Right hindlimb (tissue), 1 donor: Measurements from ENCODE around the gene NUP85.
"Not testable (repeated sequence)": the region's sequence is repeated elsewhere in the genome, so short reads cannot be mapped to it uniquely, and the experiment has no call there.

ENCODE experiments used
- DNase-seq: peaks from one replicate; pipeline ENCODE4 v3.0.0-alpha.2; 2018

NUP85 gene

GRCh38 chr17:75269844-75270217 lies 64.4 kb downstream of the NUP85 start:
- DNase-seq = no peak

- peak; percentile 77 for DNase-seq
These were observed 64.9 kb downstream of the NUP85 start for GRCh38 chr17:75270218-75270965.

- no peak for DNase-seq
These were observed 65.4 kb downstream of the NUP85 start, which contains the start of gene MIF4GD for GRCh38 chr17:75270966-75271232. MIF4GD (minus strand) TSS chr17:75271231; CDS start chr17:75270195, 1,036 bp downstream.

- peak; percentile 83 for DNase-seq
These were observed 65.9 kb downstream of the NUP85 start for GRCh38 chr17:75271233-75271954.

- no peak for DNase-seq
These were observed 66.7 kb downstream of the NUP85 start for GRCh38 chr17:75271955-75272847.

- no peak for DNase-seq
These were observed 67.3 kb downstream of the NUP85 start for GRCh38 chr17:75272848-75273184.

GRCh38 chr17:75273977-75274708 lies 68.7 kb downstream of the NUP85 start:
- DNase-seq = no peak

GRCh38 chr17:75277664-75278071 lies 72.2 kb downstream of the NUP85 start:
- no peak for DNase-seq

- not testable (repeated sequence) for DNase-seq
These were observed 74.7 kb downstream of the NUP85 start for GRCh38 chr17:75280189-75280588.

GRCh38 chr17:75285123-75285522 lies 79.6 kb downstream of the NUP85 start:
- DNase-seq = no peak
